Activated CD8-positive, alpha-beta T cell treated with anti-CD3 and anti-CD28 coated beads for 36 hours (primary cell): ENCODE measurements around the gene TGM6. TPM values are rescaled to one million over a fixed set of nuclear protein-coding genes. Genes with fewer than 3 reads are reported as not detected.

Source experiments
- ATAC-seq: fragments of 200-7000 bp; cut with Tn5 transposase; one replicate; pipeline ENCODE4 v1.10.0; 2021; ENCODE audit warnings: mild to moderate bottlenecking, moderate library complexity
- CTCF ChIA-PET: fragments of 350-600 bp; sonication (Branson Sonifier 250); formaldehyde crosslinking; loops from one replicate; lab custom pipeline; 2021; ENCODE audit warnings: antibody characterized with exemption; lab: Charles Lee
- POLR2A ChIA-PET: fragments of 350-600 bp; sonication (Branson Sonifier 250); formaldehyde crosslinking; loops from one replicate; lab custom pipeline; 2021; ENCODE audit warnings: antibody characterized with exemption; lab: Charles Lee
- DNase-seq: peaks from one replicate; pipeline ENCODE4 v3.0.0-alpha.2; 2020
- H3K27ac Mint-ChIP-seq: one replicate; pipeline ENCODE4 v1.8.0; 2021; ENCODE audit warnings: mild to moderate bottlenecking, mixed read lengths
- H3K27me3 Mint-ChIP-seq: one replicate; pipeline ENCODE4 v1.8.0; 2021; ENCODE audit warnings: mixed read lengths
- H3K36me3 Mint-ChIP-seq: one replicate; pipeline ENCODE4 v1.8.0; 2021; ENCODE audit warnings: low read depth, mixed read lengths
- H3K4me1 Mint-ChIP-seq: one replicate; pipeline ENCODE4 v1.8.0; 2021; ENCODE audit warnings: low read depth, mixed read lengths
- H3K4me3 Mint-ChIP-seq: one replicate; pipeline ENCODE4 v1.8.0; 2021; ENCODE audit warnings: mild to moderate bottlenecking, moderate library complexity, mixed read lengths
- H3K9me3 Mint-ChIP-seq: one replicate; pipeline ENCODE4 v1.8.0; 2021; ENCODE audit warnings: mixed read lengths
- intact Hi-C: fragments of 100-400 bp; cut with micrococcal nuclease; formaldehyde crosslinking; loops from one replicate; pipeline ENCODE4 v1.10.0; 2022
- total RNA-seq, 2 experiments: library from RNA; stranded (reverse); gene quantifications; one replicate each; pipeline ENCODE4 v1.2.3, GENCODE V29; 2021
- TF ChIP-seq, protein P1 (sequence below): fragments of 200-600 bp; IDR thresholded peaks from one replicate; pipeline ENCODE4 v1.8.0; 2022; ENCODE audit warnings: antibody characterized with exemption, mild to moderate bottlenecking

Gene TGM6
- total RNA-seq, 2 experiments from 2014 or later: not detected

DNA sequence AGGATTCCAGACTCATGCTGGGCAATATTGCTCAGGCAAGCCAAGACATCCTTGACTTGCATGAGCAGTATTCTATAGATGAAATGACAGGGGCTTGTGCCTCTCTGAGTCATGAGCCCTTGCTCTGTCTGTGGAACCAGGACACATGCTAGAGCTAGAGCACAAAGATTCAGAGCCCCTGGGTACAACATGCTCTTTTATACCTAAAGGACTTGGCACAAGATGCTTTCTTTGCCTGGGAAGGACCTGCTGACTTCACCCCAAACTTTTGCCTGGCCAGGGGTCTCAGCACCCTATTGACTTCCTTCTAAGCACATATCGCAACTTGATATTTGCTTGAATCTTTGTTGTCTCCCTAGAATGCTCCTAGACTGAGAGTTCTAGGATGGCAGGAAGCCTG, 27.4 kb downstream of the TGM6 start:
- ChIA-PET POLR2A (no interaction called here), CTCF (interaction anchor here (1.3 to 2.2 kb wide), 3 partner anchors 21 to 58 kb away, joined by 3 to 8 read pairs (median 5); no protein-coding TSS in a partner anchor)
- ATAC-seq (no peak), DNase-seq (no peak)
- Mint-ChIP-seq H3K4me1 (no peaks in the 10 kb centered on the region), H3K9me3 (peaks cover 4% of the 10 kb centered on the region), H3K36me3 (no peaks in the 10 kb centered on the region), H3K27ac (no peak overlapping the region), H3K27me3 (peaks cover 23% of the 10 kb centered on the region), H3K4me3 (no peak overlapping the region)
- TF ChIP-seq, protein P1, sequence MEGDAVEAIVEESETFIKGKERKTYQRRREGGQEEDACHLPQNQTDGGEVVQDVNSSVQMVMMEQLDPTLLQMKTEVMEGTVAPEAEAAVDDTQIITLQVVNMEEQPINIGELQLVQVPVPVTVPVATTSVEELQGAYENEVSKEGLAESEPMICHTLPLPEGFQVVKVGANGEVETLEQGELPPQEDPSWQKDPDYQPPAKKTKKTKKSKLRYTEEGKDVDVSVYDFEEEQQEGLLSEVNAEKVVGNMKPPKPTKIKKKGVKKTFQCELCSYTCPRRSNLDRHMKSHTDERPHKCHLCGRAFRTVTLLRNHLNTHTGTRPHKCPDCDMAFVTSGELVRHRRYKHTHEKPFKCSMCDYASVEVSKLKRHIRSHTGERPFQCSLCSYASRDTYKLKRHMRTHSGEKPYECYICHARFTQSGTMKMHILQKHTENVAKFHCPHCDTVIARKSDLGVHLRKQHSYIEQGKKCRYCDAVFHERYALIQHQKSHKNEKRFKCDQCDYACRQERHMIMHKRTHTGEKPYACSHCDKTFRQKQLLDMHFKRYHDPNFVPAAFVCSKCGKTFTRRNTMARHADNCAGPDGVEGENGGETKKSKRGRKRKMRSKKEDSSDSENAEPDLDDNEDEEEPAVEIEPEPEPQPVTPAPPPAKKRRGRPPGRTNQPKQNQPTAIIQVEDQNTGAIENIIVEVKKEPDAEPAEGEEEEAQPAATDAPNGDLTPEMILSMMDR: no peak
- intact Hi-C loops: no loop called here

DNA sequence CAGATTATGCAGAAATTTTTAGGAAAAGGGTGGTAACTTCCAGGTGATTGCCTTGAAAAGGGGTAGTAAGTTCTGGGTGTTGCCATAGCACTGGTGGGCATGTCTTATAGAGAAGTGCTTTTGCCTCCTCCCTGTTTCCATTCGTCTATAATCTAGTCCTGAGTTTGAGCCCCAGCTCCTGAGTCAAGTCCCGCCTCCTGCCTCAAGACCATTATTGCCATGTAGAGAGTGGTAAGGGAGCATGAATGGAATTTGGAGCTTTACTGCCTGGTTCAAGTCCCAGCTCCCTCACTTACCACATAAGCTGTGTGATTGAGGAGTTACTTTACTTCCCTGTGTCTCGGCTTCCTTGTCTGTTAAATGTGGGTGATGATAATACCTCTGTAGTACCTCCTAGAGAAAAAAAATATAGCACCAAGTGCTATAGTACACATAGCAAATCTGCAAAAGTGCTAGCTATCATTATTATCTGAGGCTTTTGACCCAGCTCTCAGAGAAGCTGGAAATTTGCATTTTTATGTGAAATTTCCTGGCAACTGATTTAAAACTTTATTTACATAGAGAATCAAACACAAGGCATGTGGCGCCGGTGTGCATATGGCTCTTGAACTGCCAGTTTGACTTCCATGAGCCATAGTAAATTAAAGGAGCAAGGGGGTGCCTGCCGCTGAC, 36.0 kb downstream of the TGM6 start:
- ChIA-PET POLR2A (no interaction called here), CTCF (interaction anchor here (0.7 kb wide), 1 partner anchor 35 kb away, joined by 3 read pairs; no protein-coding TSS in a partner anchor)
- ATAC-seq (no peak), DNase-seq (no peak)
- no peaks in the 10 kb centered on the region for H3K4me1 Mint-ChIP-seq
- no peaks in the 10 kb centered on the region for H3K36me3 Mint-ChIP-seq
- H3K27ac Mint-ChIP-seq: no peak overlapping the region
- intact Hi-C loops: no loop called here
- TF ChIP-seq, protein P1: no peak
- H3K4me3 Mint-ChIP-seq: no peak overlapping the region
- H3K27me3 Mint-ChIP-seq: peaks cover 20% of the 10 kb centered on the region
- no peaks in the 10 kb centered on the region for H3K9me3 Mint-ChIP-seq

DNA sequence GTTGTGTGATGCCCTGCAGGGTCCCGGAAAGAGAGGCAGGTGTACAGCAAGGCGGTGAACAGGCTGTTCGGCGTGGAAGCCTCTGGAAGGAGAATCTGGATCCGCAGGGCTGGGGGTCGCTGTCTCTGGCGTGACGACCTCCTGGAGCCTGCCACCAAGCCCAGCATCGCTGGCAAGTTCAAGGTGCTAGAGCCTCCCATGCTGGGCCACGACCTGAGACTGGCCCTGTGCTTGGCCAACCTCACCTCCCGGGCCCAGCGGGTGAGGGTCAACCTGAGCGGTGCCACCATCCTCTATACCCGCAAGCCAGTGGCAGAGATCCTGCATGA, 36.5 kb downstream of the TGM6 start:
- intact Hi-C loops: no loop called here

DNA sequence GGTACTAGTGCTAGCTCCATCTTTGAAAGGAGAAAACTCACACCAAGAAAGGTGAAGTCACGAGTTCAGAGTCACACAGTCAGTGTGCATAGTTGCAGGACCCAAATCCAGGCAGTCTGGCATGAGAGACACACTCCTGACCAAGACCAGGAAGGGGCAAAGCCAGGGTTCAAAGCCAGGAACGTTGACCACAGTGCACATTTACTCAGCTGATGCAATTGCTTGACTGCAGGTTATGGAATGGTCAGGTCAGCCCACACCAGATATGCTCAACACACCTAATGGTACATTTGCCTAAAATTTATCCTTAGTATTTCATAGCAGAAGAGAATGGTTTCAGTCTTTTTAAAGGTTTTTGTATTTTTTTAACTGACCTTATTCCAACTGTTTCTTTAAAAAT, 37.7 kb downstream of the TGM6 start:
- Mint-ChIP-seq H3K4me1 (no peaks in the 10 kb centered on the region), H3K36me3 (no peaks in the 10 kb centered on the region), H3K9me3 (no peaks in the 10 kb centered on the region), H3K27me3 (peaks cover 15% of the 10 kb centered on the region), H3K4me3 (no peak overlapping the region), H3K27ac (no peak overlapping the region)
- intact Hi-C loops: no loop called here
- ATAC-seq (no peak), DNase-seq (no peak)
- CTCF ChIA-PET: no interaction called here
- POLR2A ChIA-PET: no interaction called here
- TF ChIP-seq, protein P1: no peak

More for the DNA sequence above, 36.5 kb downstream of the TGM6 start:
- Mint-ChIP-seq H3K9me3 (no peaks in the 10 kb centered on the region), H3K27me3 (peaks cover 16% of the 10 kb centered on the region), H3K27ac (no peak overlapping the region), H3K36me3 (no peaks in the 10 kb centered on the region), H3K4me1 (no peaks in the 10 kb centered on the region), H3K4me3 (no peak overlapping the region)
- TF ChIP-seq, protein P1: no peak
- ATAC-seq (no peak), DNase-seq (no peak)
- CTCF ChIA-PET: no interaction called here
- POLR2A ChIA-PET: no interaction called here

DNA sequence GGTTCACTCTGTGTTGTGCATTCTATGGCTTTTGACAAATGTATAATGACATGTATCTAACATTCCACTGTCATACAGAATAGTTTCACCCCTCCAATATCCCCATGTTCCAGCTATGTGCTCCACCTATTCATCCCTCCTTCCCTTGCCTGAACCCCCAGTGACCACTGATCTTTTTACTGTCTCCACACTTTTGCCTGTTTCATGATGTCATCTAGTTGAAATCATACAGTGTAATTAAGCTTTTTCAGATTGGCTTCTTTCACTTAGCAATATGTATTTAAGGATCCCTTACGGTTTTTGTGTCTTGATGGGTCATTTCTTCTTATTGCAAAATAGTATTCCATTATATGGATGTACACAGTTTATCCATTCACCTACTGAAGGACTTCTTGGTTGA, 39.8 kb downstream of the TGM6 start:
- CTCF ChIA-PET: no interaction called here

More for the DNA sequence above, 39.8 kb downstream of the TGM6 start:
- no peak overlapping the region for H3K27ac Mint-ChIP-seq
- POLR2A ChIA-PET: interaction anchor here (1.1 kb wide), 1 partner anchor 10 kb away, joined by 3 read pairs; no protein-coding TSS in a partner anchor
- H3K9me3 Mint-ChIP-seq: no peaks in the 10 kb centered on the region
- intact Hi-C loops: no loop called here
- H3K4me3 Mint-ChIP-seq: no peak overlapping the region
- no peak for DNase-seq
- TF ChIP-seq, protein P1: no peak
- no peak for ATAC-seq
- H3K36me3 Mint-ChIP-seq: no peaks in the 10 kb centered on the region
- peaks cover 11% of the 10 kb centered on the region for H3K27me3 Mint-ChIP-seq
- no peaks in the 10 kb centered on the region for H3K4me1 Mint-ChIP-seq
